ENCODE measurements around the gene FAM107B.
A peak's percentile ranks its signal among the peaks of the same experiment; 100 is the strongest.

FAM107B gene

GRCh38 chr10:14775656-14776055 lies 959 bp upstream of the FAM107B start:
- Histone ChIP-seq H3K27me3 (ENCODE audit: control insufficient read depth in 1 of 2, insufficient read depth in 2 of 2, low read length in 2 of 2) (no peaks in the 10 kb centered on the region), H3K4me3 (ENCODE audit: low read depth in 1 of 2, low read length in 2 of 2) (no peak overlapping the region), H3K36me3 (ENCODE audit: insufficient read depth, low read length) (no peaks in the 10 kb centered on the region), H3K27ac (ENCODE audit: low read depth, low read length) (no peak overlapping the region), H3K9ac (ENCODE audit: low read length) (no peak overlapping the region), H3K9me3 (ENCODE audit: low read length) (no peaks in the 10 kb centered on the region), H3K4me1 (ENCODE audit: insufficient read depth, low read length) (no peaks in the 10 kb centered on the region)

- Histone ChIP-seq H3K27ac (ENCODE audit: low read depth, low read length) (no peak overlapping the region), H3K9me3 (ENCODE audit: low read length) (no peaks in the 10 kb centered on the region), H3K4me1 (ENCODE audit: insufficient read depth, low read length) (no peaks in the 10 kb centered on the region), H3K4me3 (ENCODE audit: low read depth in 1 of 2, low read length in 2 of 2) (no peak overlapping the region), H3K36me3 (ENCODE audit: insufficient read depth, low read length) (no peaks in the 10 kb centered on the region), H3K9ac (ENCODE audit: low read length) (no peak overlapping the region), H3K27me3 (ENCODE audit: control insufficient read depth in 1 of 2, insufficient read depth in 2 of 2, low read length in 2 of 2) (no peaks in the 10 kb centered on the region)
Measured at GRCh38 chr10:14774214-14774580, 500 bp downstream of the FAM107B start.

- Histone ChIP-seq H3K27me3 (ENCODE audit: control insufficient read depth in 1 of 2, insufficient read depth in 2 of 2, low read length in 2 of 2) (no peaks in the 10 kb centered on the region), H3K4me1 (ENCODE audit: insufficient read depth, low read length) (no peaks in the 10 kb centered on the region), H3K36me3 (ENCODE audit: insufficient read depth, low read length) (no peaks in the 10 kb centered on the region), H3K9me3 (ENCODE audit: low read length) (no peaks in the 10 kb centered on the region), H3K9ac (ENCODE audit: low read length) (no peak overlapping the region), H3K27ac (ENCODE audit: low read depth, low read length) (no peak overlapping the region), H3K4me3 (ENCODE audit: low read depth in 1 of 2, low read length in 2 of 2) (no peak overlapping the region)
Measured at GRCh38 chr10:14773551-14774213, 1.0 kb downstream of the FAM107B start.

- no peak overlapping the region for H3K4me3 ChIP-seq (ENCODE audit: low read depth in 1 of 2, low read length in 2 of 2)
- H3K27me3 ChIP-seq (ENCODE audit: control insufficient read depth in 1 of 2, insufficient read depth in 2 of 2, low read length in 2 of 2) = no peaks in the 10 kb centered on the region
- no peaks in the 10 kb centered on the region for H3K9me3 ChIP-seq (ENCODE audit: low read length)
- H3K27ac ChIP-seq (ENCODE audit: low read depth, low read length) = no peak overlapping the region
- H3K9ac ChIP-seq (ENCODE audit: low read length) = no peak overlapping the region
- no peaks in the 10 kb centered on the region for H3K4me1 ChIP-seq (ENCODE audit: insufficient read depth, low read length)
- no peaks in the 10 kb centered on the region for H3K36me3 ChIP-seq (ENCODE audit: insufficient read depth, low read length)
Measured at GRCh38 chr10:14772399-14772798, 2.3 kb downstream of the FAM107B start.

GRCh38 chr10:14770927-14771326 lies 3.8 kb downstream of the FAM107B start:
- H3K4me1 ChIP-seq (ENCODE audit: insufficient read depth, low read length) = no peaks in the 10 kb centered on the region
- no peak overlapping the region for H3K4me3 ChIP-seq (ENCODE audit: low read depth in 1 of 2, low read length in 2 of 2)
- no peaks in the 10 kb centered on the region for H3K27me3 ChIP-seq (ENCODE audit: control insufficient read depth in 1 of 2, insufficient read depth in 2 of 2, low read length in 2 of 2)
- no peak overlapping the region for H3K27ac ChIP-seq (ENCODE audit: low read depth, low read length)
- H3K9me3 ChIP-seq (ENCODE audit: low read length) = no peaks in the 10 kb centered on the region
- H3K36me3 ChIP-seq (ENCODE audit: insufficient read depth, low read length) = no peaks in the 10 kb centered on the region
- no peak overlapping the region for H3K9ac ChIP-seq (ENCODE audit: low read length)

GRCh38 chr10:14761372-14761771 lies 13.3 kb downstream of the FAM107B start:
- Histone ChIP-seq H3K36me3 (ENCODE audit: insufficient read depth, low read length) (no peaks in the 10 kb centered on the region), H3K4me1 (ENCODE audit: insufficient read depth, low read length) (no peaks in the 10 kb centered on the region), H3K4me3 (ENCODE audit: low read depth in 1 of 2, low read length in 2 of 2) (no peak overlapping the region), H3K9me3 (ENCODE audit: low read length) (no peaks in the 10 kb centered on the region), H3K27me3 (ENCODE audit: control insufficient read depth in 1 of 2, insufficient read depth in 2 of 2, low read length in 2 of 2) (no peaks in the 10 kb centered on the region), H3K9ac (ENCODE audit: low read length) (no peak overlapping the region), H3K27ac (ENCODE audit: low read depth, low read length) (no peak overlapping the region)

- H3K27me3 ChIP-seq (ENCODE audit: control insufficient read depth in 1 of 2, insufficient read depth in 2 of 2, low read length in 2 of 2) = no peaks in the 10 kb centered on the region
- H3K27ac ChIP-seq (ENCODE audit: low read depth, low read length) = no peak overlapping the region
- no peaks in the 10 kb centered on the region for H3K9me3 ChIP-seq (ENCODE audit: low read length)
- H3K9ac ChIP-seq (ENCODE audit: low read length) = no peak overlapping the region
- no peaks in the 10 kb centered on the region for H3K36me3 ChIP-seq (ENCODE audit: insufficient read depth, low read length)
- H3K4me3 ChIP-seq (ENCODE audit: low read depth in 1 of 2, low read length in 2 of 2) = no peak overlapping the region
- H3K4me1 ChIP-seq (ENCODE audit: insufficient read depth, low read length) = no peaks in the 10 kb centered on the region
Measured at GRCh38 chr10:14758994-14759664, 15.6 kb downstream of the FAM107B start.

GRCh38 chr10:14758451-14758850 lies 16.2 kb downstream of the FAM107B start:
- no peaks in the 10 kb centered on the region for H3K4me1 ChIP-seq (ENCODE audit: insufficient read depth, low read length)
- no peak overlapping the region for H3K9ac ChIP-seq (ENCODE audit: low read length)
- H3K36me3 ChIP-seq (ENCODE audit: insufficient read depth, low read length) = no peaks in the 10 kb centered on the region
- H3K27me3 ChIP-seq (ENCODE audit: control insufficient read depth in 1 of 2, insufficient read depth in 2 of 2, low read length in 2 of 2) = no peaks in the 10 kb centered on the region
- no peak overlapping the region for H3K4me3 ChIP-seq (ENCODE audit: low read depth in 1 of 2, low read length in 2 of 2)
- no peaks in the 10 kb centered on the region for H3K9me3 ChIP-seq (ENCODE audit: low read length)
- H3K27ac ChIP-seq (ENCODE audit: low read depth, low read length) = no peak overlapping the region

- no peaks in the 10 kb centered on the region for H3K36me3 ChIP-seq (ENCODE audit: insufficient read depth, low read length)
- H3K27ac ChIP-seq (ENCODE audit: low read depth, low read length) = no peak overlapping the region
- H3K9ac ChIP-seq (ENCODE audit: low read length) = no peak overlapping the region
- H3K4me3 ChIP-seq (ENCODE audit: low read depth in 1 of 2, low read length in 2 of 2) = no peak overlapping the region
- H3K27me3 ChIP-seq (ENCODE audit: control insufficient read depth in 1 of 2, insufficient read depth in 2 of 2, low read length in 2 of 2) = no peaks in the 10 kb centered on the region
- no peaks in the 10 kb centered on the region for H3K9me3 ChIP-seq (ENCODE audit: low read length)
- H3K4me1 ChIP-seq (ENCODE audit: insufficient read depth, low read length) = no peaks in the 10 kb centered on the region
Measured at GRCh38 chr10:14757986-14758385, 16.7 kb downstream of the FAM107B start.

- Histone ChIP-seq H3K4me3 (ENCODE audit: low read depth in 1 of 2, low read length in 2 of 2) (no peak overlapping the region), H3K27me3 (ENCODE audit: control insufficient read depth in 1 of 2, insufficient read depth in 2 of 2, low read length in 2 of 2) (no peaks in the 10 kb centered on the region), H3K4me1 (ENCODE audit: insufficient read depth, low read length) (no peaks in the 10 kb centered on the region), H3K9me3 (ENCODE audit: low read length) (no peaks in the 10 kb centered on the region), H3K27ac (ENCODE audit: low read depth, low read length) (no peak overlapping the region), H3K36me3 (ENCODE audit: insufficient read depth, low read length) (no peaks in the 10 kb centered on the region), H3K9ac (ENCODE audit: low read length) (no peak overlapping the region)
Measured at GRCh38 chr10:14757394-14757793, 17.3 kb downstream of the FAM107B start.

- H3K4me1 ChIP-seq (ENCODE audit: insufficient read depth, low read length) = peaks cover 17% of the 10 kb centered on the region
- no peaks in the 10 kb centered on the region for H3K27me3 ChIP-seq (ENCODE audit: control insufficient read depth in 1 of 2, insufficient read depth in 2 of 2, low read length in 2 of 2)
- H3K4me3 ChIP-seq (ENCODE audit: low read depth in 1 of 2, low read length in 2 of 2) = no peak overlapping the region
- no peaks in the 10 kb centered on the region for H3K36me3 ChIP-seq (ENCODE audit: insufficient read depth, low read length)
- H3K27ac ChIP-seq (ENCODE audit: low read depth, low read length) = no peak overlapping the region
- H3K9me3 ChIP-seq (ENCODE audit: low read length) = no peaks in the 10 kb centered on the region
- no peak overlapping the region for H3K9ac ChIP-seq (ENCODE audit: low read length)
Measured at GRCh38 chr10:14753441-14753840, 21.3 kb downstream of the FAM107B start.

- Histone ChIP-seq H3K4me1 (ENCODE audit: insufficient read depth, low read length) (peaks cover 20% of the 10 kb centered on the region), H3K36me3 (ENCODE audit: insufficient read depth, low read length) (no peaks in the 10 kb centered on the region), H3K9ac (ENCODE audit: low read length) (no peak overlapping the region), H3K4me3 (ENCODE audit: low read depth in 1 of 2, low read length in 2 of 2) (no peak overlapping the region), H3K27ac (ENCODE audit: low read depth, low read length) (peak overlapping the region; percentile 37), H3K27me3 (ENCODE audit: control insufficient read depth in 1 of 2, insufficient read depth in 2 of 2, low read length in 2 of 2) (no peaks in the 10 kb centered on the region), H3K9me3 (ENCODE audit: low read length) (no peaks in the 10 kb centered on the region)
Measured at GRCh38 chr10:14751921-14752320, 22.8 kb downstream of the FAM107B start.

All from muscle layer of colon (tissue), 2 donors.